Lower leg skin (tissue), 3 donors: ENCODE measurements around the gene ZNF205.

ENCODE experiments used
- CTCF ChIP-seq, 3 donors: fragments of 450-650 bp; IDR thresholded peaks; one replicate each; pipeline ENCODE4 v1.5.1; 2016; ENCODE audit warnings: antibody characterized with exemption in 3 of 3, mild to moderate bottlenecking in 3 of 3, moderate library complexity in 2 of 3
- POLR2A ChIP-seq, 2 donors: fragments of 450-650 bp; IDR thresholded peaks; one replicate each; pipeline ENCODE4 v1.6.1; 2016 to 2017; ENCODE audit warnings: antibody characterized with exemption in 2 of 2, mild to moderate bottlenecking in 1 of 2, moderate library complexity in 1 of 2

- TF ChIP-seq POLR2A (IDR thresholded peaks at IDR 0.05) (no peak), CTCF (IDR thresholded peaks at IDR 0.05) (no peak)
These were observed 13.7 kb upstream of the ZNF205 start, which contains the start of gene ZSCAN10 for GRCh38 chr16:3098459-3099394.
